AG10803 (cell line): ENCODE results near the gene NPFFR2.

Experiments
- DNase-seq: peaks from one replicate; pipeline ENCODE4 v3.0.0; 2010; ENCODE audit warnings: low read depth
- H3K4me3 ChIP-seq: 2 replicates; pipeline ENCODE4 v1.5.1; 2011; ENCODE audit warnings: mild to moderate bottlenecking, low read length, control low read depth
- TF ChIP-seq, protein P1 (sequence below): conservative IDR thresholded peaks from 2 replicates; pipeline ENCODE4 v1.5.1; 2011; ENCODE audit warnings: mild to moderate bottlenecking, low read length, control low read depth, inconsistent platforms

NPFFR2 gene

DNA sequence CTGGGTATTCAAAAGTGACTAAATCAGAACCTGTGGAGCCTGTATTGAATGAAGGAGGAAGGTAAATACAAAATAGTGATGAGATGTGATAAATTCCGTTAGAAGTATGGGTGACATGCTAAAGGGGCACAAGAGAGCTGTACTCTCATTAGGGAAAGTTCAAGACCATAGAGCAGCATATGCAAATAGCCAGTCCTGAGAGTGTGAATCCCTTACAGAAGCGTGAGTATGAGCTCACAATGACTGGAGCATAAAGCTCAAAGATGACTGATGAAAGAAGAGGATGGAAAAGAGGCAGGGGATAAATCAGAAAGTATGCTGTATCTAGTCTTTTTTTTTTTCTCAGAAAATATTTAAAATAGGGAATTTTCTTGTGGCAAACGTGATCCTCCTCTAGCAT is 12.1 kb upstream of the NPFFR2 start:
- no peak overlapping the region for H3K4me3 ChIP-seq
- TF ChIP-seq, protein P1, sequence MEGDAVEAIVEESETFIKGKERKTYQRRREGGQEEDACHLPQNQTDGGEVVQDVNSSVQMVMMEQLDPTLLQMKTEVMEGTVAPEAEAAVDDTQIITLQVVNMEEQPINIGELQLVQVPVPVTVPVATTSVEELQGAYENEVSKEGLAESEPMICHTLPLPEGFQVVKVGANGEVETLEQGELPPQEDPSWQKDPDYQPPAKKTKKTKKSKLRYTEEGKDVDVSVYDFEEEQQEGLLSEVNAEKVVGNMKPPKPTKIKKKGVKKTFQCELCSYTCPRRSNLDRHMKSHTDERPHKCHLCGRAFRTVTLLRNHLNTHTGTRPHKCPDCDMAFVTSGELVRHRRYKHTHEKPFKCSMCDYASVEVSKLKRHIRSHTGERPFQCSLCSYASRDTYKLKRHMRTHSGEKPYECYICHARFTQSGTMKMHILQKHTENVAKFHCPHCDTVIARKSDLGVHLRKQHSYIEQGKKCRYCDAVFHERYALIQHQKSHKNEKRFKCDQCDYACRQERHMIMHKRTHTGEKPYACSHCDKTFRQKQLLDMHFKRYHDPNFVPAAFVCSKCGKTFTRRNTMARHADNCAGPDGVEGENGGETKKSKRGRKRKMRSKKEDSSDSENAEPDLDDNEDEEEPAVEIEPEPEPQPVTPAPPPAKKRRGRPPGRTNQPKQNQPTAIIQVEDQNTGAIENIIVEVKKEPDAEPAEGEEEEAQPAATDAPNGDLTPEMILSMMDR: no peak
- no peak for DNase-seq

DNA sequence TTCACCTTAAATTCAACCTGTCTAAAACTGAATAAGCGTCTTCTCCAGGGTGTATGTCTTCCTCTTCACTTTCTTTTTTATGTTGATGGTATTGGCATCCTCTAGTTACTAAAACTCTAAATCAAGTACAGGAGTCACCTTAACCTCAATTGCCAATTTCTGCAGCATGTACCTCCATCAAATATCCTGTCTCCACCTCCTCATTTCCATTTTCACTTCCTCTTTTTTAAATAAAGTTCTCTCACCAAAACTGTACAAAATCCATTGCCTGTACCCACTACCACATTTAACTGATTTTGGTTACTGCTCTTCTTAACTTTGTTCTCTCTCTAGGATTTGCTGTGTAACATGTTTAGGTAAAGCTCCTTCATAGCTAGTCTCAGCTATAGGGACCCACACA is 9.2 kb upstream of the NPFFR2 start:
- no peak overlapping the region for H3K4me3 ChIP-seq
- TF ChIP-seq, protein P1: no peak
- no peak for DNase-seq

DNA sequence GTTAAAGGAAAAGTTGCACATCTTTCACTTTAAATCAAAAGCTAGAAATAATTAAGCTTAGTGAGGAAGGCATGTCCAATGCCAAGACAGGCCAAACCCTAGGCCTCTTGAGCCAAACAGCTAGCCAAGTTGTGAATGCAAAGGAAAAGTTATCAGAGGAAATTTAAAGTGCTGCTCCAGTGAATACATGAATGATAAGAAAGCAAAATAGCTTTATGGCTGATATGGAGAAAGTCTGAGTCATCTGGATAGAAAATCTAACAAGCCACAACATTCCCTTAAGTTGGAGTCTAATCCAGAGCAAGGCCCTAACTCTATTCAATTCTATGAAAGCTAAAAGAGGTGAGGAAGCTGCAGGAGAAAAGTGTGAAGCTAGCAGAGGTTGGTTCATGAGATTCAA is 23.8 kb downstream of the NPFFR2 start:
- DNase-seq: no peak
- TF ChIP-seq, protein P1: no peak

DNA sequence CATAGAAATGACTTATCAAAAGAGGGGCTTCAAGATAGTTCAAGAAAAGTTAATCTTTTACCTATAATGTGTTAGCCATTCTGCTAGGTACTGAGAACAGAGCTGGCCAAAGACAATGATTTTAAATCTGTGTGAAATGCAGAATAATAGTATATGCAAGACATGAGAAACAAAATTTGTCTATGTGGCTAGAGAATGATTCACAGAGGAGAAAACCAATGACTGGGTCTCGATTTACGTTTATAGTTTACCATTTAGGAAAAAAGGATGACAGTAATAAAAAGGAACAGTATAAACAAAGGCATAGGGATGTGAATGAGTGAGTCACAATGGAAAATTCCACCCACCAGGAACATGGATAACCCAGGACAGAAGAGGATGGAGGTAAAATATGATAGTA is 31.9 kb downstream of the NPFFR2 start:
- no peak overlapping the region for H3K4me3 ChIP-seq
- TF ChIP-seq, protein P1: no peak
- no peak for DNase-seq

More for the DNA sequence above, 23.8 kb downstream of the NPFFR2 start:
- no peak overlapping the region for H3K4me3 ChIP-seq

DNA sequence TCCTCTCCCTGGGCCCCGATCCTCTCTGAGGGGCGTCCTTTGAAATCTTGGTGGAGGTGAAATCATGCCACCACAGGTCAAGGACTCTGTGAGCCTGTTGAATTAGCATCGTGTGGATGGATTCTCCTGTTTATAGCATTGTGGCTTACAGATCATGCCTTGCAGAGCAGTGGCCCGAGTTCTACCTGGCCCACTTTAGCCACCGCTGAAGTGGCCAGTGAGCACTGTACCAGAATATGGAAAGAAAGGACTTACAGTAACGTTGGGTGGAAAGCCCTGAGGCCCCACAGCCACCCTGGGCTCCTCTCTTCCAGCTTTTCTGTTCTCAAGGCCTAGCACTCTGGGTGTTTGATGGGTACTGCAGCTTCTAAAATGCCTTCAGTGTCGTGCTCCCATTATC is 35.3 kb downstream of the NPFFR2 start:
- TF ChIP-seq, protein P1: no peak
- DNase-seq: no peak
- no peak overlapping the region for H3K4me3 ChIP-seq

DNA sequence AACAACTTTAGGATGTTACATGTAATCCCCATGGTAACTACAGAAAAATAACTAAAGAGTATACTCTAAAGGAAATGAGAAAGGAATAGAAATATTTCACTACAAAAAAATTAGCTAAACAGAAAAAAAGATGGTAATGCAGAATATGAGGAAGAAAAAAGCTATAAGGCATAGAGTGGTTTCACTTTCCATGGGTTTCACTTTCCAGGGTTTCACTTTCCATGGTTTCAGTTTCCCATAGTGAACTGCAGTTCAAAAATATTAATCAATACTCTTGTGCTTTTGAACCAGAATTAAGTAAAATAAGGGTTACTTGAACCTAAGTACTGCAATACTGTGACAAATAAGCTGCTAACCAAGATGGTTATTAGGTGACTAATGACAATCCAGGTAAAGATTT is 42.0 kb downstream of the NPFFR2 start:
- DNase-seq: no peak
- no peak overlapping the region for H3K4me3 ChIP-seq
- TF ChIP-seq, protein P1: no peak

DNA sequence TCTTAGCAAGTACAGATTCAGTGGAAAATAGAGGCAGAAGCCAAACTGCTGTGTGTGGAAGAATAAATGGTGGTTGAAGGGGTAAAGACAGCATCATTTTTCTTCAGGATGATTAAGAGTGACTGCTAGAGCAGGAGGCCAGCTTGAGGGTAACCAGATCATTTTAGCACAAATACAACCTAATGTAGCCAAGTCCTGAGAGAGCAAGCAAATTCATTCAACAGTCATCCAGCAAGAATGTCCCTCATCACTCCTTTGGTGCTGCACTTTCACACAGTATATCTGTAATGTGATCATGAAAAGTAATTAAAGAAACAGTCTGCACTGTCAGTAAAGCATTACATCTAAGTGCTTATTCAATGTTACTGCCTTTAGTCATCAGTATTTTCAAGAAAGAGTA is 44.8 kb downstream of the NPFFR2 start:
- DNase-seq: peak; percentile 1
- TF ChIP-seq, protein P1: no peak
- H3K4me3 ChIP-seq: no peak overlapping the region
